ENCODE data around the gene SRCIN1.
A peak's percentile ranks its signal among the peaks of the same experiment; 100 is the strongest.

- TF ChIP-seq CTCF (IDR thresholded peaks at IDR 0.05) (peak; percentile 66 to 82 (median 75)), EP300 (IDR thresholded peaks at IDR 0.05) (peak in 1 of 2 donors; percentile 70), POLR2A (IDR thresholded peaks at IDR 0.05) (peak in 1 of 2 donors; percentile 23)
Observed at GRCh38 chr17:38508954-38509771, 96.6 kb downstream of the SRCIN1 start.
